Frontal cortex (tissue), 4 donors: Measurements from ENCODE around the gene DOCK1. TPM values are rescaled to one million over a fixed set of nuclear protein-coding genes. Genes with fewer than 3 reads are reported as not detected.

Source experiments
- DNase-seq, 2 donors: peaks; one replicate each; pipeline ENCODE4 v3.0.0; 2012; ENCODE audit warnings: low spot score in 2 of 2
- FAIRE-seq: peaks from 2 replicates; lab custom pipeline; 2012; peaks lifted over from hg19 to GRCh38; lab: Jason Lieb, UNC
- total RNA-seq: library from RNA; depleted of rRNA; stranded (reverse); fragments of >200 nt; gene quantifications from one replicate; pipeline ENCODE4 v1.2.3, GENCODE V29; 2014
- donor health status: control.
- donor health status: control.
- donor health status: control.

The DOCK1 gene
- total RNA-seq, 1 donor from 2014 or later = 14.3 TPM

DNA sequence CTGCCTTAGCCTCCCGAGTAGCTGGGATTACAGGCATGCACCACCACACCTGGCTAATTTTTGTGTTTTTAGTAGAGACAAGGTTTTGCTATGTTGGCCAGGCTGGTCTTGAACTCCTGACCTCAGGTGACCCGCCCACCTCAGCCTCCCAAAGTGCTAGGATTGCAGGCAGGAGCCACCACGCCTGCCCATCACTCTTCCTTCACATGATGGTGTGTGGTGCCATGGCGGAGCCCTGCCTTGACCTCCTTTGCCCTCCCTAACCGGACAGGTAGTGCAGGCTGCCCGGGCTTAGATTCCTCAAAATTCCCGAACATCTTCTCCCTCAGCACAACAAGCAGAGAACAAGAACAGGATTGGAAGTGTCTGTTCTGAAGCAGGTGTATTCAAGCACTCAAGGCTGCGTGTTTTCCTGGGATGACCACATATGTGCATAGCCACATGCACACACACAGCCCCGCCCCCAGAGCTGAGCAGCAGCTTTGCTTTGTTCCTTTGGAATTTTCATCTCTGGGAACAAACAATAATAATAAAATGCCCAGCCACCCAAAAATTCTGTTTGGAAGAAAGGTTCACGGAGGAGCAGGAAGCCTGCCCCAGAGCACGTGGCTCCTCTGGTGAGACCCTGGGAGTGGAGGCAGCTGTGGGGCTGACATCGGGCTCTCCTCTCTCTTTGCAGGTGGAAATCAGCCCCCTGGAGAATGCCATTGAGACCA lies 512.6 kb downstream of the DOCK1 start:
- FAIRE-seq = no peak
- no peak for DNase-seq

DNA sequence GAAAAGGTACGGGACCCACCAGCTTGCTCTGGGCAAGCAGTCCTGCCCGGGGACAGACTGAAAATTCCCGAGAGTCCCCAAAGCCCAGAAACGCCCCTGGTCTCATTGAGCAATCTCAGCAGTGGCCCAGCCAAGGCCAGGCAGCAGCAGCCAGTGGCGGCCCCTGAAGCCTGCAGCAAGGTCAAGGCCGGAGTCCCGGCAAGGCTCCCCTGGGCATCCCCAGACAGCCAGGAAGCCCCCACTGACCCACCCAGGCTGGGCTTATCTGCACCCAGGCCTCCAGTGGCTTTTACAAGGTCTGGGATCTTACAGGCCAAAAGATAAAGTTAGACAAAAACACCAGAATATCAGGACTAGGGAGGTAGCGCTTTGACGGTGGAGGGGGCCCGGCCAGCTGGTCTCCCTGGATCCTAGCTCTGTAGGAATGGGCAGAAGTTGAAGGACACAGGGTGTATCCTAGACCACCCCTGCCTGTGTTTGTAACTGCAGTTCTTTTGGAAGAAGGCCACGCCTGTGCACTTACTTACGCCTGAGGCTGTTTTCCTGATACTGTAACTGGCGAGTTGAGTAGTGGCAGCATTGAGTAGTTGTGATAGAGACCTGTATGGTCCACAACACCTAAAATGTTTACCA lies 513.4 kb downstream of the DOCK1 start:
- FAIRE-seq (no peak), DNase-seq (no peak)

DNA sequence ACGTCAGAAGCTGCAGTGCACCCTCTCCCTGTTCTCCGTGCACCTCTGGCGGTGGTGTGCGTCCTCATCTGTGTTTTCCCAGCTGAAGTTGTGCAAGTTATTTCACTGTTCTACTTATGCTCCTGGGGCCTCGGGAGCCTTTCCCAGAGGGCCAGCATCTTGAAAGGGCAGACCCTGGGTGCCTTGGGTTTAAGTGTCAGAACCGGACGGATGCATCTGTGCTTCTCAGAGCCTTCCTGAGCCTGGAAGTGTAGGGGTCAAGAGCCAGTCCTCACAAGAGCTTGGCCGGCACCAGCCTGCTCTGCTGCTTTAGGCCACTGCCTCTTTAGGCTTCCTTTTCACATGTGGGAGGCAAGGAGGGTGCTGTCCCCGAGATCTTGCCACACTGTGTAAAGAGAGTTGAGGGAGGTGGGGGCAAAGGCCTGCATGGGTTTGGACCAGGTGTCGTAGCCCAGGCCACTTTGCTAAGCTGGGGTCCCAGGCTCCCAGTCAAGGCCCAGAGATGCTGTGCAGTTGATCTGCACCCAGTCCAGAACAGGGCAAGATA lies 515.0 kb downstream of the DOCK1 start:
- DNase-seq (no peak), FAIRE-seq (no peak)

DNA sequence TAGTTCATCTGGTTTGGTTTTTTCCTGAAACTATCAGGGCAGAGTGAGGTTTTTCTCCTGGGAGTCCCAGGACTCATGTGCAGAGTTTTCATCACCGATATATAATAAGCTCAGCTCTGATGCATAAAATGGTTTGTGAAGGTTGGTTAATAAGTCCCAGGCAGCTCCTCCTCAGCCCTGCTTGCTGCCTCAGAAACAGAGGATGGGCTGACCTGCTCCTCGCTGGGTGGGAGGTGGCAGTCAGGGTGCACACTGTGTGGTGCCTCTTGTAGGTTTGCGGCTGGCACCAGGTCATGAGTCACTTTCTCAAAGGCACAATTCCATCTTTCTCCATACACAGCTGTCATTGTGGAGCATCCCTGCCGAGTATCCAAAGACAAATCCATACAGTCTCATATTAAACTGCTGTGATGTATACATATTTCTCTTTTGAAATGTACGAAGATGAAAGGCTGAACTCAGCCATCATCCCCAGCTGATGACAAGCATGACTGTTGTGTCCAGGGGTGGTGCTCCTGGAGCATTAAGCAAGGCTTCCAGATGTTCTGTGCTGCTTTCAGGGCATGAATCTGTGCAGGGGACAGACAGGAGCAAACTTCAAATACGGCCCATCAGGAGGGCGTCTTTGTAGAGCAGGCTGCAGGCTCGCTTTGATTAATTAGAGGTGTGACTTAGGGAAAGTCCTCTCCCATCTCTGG lies 518.1 kb downstream of the DOCK1 start:
- FAIRE-seq = no peak
- DNase-seq = no peak

DNA sequence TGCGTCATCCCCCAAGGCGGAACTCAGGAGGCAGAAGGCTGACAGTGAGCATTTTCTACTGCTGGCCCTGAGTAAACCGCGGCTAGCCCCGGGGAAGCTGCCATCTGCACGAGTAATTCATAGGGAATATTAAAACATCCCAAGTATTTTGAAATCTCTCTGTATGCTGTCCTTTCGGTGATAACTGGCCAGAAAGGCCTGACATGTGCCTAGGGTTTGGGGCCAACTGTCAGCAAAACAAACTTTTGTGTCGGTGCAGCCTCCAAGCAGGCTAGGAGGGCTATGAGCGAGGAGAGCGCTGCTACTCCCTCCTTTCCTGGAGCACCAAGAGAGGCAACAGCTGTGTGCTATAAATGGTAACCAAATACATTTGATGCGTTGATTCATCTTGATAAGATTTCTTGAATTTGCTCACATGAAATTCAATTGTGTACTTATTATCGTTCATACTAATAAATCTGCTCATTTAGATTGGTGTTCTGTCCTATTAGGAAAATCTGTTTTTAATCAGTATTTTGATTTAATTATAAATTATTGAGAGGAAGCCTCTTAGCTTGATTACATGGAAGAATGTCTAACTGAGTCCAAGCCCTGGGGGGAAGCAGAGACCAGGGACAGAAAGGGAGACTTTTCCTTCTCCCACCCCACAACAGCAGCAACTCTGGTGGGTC lies 519.5 kb downstream of the DOCK1 start:
- no peak for FAIRE-seq
- DNase-seq = no peak

DNA sequence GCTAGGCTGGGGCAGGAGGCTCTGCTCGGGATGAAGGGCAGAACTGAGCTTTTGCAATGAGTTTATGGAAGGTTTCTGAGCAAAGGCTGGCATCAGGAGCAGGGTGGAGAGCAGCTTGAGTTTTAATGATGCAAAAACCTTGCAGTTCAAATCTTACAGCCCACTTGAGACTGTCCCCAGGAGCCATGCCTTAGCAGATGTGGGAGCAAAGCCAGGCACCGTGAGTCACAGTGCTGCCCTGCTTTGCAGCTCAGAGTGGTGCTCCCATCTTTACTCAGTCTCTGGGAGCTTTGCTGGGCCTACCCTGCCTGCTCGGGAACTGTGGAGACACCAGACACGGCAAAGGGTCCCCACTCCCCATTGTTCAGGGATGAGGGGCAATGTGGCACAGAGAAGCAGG lies 521.5 kb downstream of the DOCK1 start:
- no peak for FAIRE-seq

DNA sequence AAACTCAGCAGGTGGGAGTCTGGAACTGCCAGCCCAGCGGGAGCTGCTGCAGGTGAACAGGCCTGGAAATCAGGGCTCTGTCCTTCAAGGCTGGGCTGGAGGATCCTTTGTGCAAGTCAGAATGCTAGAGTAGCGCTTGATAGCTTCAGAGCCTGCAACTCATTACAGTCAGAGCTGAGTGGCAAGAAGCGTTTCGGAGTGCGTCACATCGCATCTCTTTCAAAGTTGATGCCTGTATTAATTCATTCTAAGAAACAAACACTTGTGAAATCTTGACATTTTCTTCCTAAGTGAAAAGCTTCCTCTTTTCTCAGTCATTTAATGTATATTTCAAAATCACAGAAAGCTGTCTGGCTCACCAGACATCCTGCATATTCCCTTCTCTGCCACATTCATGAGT lies 522.7 kb downstream of the DOCK1 start:
- no peak for FAIRE-seq
- no peak for DNase-seq

More for the DNA sequence above, 521.5 kb downstream of the DOCK1 start:
- DNase-seq = no peak

DNA sequence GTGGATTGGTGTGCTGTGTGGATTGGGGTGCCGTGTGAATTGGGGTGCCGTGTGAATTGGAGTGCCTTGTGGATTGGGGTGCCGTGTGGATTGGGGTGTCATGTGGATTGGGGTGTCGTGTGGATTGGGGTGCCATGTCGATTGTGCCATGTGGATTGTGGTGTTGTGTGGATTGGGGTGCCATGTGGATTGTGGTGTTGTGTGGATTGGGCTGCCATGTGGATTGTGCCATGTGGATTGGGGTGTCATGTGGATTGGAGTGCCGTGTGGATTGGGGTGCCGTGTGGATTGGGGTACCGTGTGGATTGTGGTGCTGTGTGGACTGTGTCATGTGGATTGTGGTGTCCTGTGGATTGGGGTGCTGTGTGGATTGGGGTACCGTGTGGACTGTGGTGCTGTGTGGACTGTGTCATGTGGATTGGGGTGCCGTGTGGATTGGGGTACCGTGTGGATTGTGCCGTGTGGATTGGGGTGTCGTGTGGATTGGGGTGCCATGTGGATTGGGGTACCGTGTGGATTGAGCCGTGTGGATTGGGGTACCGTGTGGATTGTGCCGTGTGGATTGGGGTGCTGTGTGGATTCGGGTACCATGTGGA lies 523.3 kb downstream of the DOCK1 start:
- DNase-seq (no peak), FAIRE-seq (no peak)

DNA sequence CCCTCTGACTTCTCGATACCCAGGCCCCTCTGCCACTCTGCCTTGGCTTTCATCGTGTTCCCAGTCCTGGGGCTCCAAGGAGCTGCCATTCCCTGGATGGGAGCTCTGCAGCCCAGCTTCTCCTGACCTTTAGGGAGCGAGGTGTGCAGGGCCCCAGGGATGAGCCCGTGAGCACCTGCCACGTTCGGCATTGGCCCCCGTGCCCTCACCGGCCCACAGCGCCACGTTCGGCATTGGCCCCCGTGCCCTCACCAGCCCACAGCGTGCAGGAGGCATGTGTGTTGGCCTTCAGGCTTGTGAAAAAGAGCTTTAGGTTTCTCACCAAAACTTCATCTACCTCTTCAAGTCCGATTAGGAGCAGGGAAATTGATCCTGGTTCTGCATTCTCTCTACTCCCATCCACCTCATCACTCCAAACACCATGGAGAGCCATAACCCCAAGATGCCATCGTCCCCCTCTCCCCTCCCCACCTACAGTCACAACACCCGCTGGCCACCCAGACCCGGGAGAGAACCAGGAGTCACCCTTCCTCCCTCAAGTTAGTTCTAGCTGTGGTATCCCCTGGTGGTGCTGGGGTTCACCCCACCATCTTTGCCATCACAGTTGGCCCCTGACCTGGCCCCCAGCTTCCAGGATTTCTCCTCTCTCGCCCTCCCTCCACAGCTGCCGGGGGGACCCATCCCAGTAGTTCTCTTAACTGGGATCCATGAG lies 524.5 kb downstream of the DOCK1 start:
- DNase-seq (no peak), FAIRE-seq (no peak)

DNA sequence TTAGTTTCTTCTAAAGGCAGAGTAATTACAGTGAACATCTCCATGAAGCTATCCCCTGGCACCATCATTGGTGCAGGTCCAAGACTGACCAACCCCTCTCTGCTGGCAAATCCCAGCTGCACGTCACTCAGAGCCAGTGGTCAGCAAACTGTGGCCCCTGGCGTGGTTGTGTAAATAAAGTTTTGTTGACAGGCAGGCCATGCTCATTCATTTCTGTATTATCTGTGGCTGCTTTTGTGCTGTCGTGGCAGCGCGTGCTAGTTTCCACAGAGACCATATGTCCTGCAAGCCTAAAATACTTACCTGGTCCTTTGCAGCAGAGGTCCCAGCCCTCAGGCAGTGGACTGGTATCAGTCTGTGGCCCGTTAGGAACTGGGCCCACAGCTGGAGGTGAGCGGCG lies 526.3 kb downstream of the DOCK1 start:
- FAIRE-seq = no peak
- DNase-seq = no peak

DNA sequence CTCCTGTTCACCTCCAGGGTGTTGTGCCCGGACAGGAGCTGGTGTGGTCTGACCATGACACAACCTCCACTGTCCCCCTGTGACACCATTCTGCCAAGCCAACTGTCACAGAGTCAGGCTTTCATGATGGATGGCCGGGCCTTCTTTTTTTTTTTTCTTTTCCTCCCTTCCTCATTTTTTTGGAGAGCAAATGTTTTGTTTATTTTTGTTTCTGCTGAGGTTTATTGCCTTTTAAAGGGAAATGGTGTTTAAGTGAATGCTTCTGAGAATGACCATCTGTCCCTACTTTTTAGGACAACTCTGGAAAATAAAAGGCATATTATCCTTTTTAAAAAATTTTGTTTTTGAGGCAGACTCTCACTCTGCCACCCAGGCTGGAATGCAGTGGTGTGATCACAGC lies 528.8 kb downstream of the DOCK1 start:
- FAIRE-seq = no peak
- DNase-seq = no peak

DNA sequence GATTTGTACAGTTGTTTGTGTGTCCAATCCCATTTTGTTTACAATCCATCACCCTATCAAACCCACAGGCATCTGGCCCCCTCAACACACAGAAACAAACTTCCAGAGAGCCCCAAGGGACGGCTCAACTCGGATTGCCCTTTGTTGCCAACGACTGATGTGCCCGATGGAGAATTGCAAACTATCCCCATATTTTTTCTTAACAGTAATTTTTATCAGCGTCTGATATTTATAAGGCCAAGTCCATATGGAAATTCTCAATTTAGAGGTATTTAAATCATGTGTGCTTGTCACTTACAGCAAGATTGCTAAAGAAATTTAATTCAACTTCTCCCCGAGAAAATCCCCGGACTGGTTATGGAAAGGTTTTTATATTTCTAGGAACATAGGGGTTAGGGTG lies 530.0 kb downstream of the DOCK1 start:
- DNase-seq (no peak), FAIRE-seq (no peak)

DNA sequence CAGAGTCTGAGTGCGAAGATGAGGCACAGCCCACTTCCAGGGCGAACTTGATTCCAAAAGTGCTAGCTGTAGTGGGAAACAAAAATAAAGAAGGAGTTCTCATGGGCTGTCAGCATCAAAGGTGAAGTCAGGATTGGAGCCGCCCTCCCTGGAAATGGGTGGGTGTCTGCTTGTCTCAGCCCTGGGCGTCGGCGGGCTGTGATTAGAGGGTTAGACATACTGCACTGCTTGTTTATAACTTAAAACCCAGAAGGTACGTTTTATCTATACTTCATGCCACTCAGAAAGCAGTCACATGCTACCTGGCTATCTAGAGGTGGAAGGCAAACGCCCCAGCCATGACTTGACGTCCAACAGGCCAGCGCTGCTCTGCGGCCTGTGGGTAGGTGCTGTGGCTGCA lies 535.1 kb downstream of the DOCK1 start:
- DNase-seq (no peak), FAIRE-seq (no peak)

DNA sequence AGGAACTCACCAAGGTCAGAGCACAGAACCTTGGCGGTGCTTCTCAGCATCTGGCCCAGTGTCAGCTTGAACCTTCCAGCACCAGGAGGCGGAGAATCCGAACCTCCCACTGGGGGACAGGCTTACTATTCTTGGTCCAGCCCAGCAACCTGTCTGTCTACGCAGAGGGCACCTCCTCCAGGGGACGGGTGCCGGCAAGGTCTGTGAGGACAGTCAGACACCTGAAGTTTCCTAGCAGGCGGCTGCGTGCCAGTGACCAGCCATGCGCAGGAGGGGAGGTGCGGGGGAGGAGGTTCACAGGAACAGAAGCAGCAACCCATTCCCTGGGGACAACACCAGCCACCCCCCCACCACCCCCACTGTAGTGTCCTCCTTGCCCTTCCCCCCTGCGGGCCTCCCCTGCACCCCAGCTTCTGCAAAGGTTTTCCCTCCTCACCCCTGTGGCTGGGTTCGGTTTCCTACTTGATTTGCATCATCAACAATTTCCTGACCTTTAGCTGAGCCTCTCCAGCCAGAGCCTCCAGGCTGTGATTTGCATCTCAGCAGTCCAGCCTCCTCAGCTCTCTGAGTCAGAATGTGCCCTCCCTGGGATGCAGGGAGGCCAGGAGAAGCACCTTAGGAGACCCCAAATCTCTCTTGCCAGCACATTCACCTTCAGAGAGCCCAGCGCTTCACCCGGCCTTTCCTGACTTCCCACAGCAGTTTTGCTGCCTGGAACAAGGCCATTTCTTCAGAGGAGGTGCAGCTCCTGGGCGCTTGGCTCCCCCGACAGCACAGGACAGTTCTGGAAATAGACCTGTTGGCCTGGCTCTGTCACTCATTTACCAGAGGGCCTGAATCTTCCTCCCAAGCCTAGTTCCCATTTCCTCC lies 536.4 kb downstream of the DOCK1 start:
- no peak for FAIRE-seq
- DNase-seq = no peak

DNA sequence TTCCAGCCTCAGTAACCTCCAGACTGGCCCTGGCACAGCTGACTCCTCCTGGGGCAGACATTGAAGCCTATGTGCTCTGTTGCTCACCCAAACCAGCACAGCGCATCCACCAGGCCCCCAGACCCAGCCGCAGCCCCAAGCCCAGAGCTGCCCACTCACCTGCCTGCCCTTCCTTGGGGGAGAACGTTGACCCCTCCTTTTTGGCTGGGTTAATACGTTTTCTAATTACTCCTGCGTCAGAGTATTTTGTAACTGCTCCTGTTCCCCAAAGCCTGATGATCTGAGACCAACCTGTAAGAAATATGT lies 536.9 kb downstream of the DOCK1 start:
- FAIRE-seq (no peak), DNase-seq (no peak)

DNA sequence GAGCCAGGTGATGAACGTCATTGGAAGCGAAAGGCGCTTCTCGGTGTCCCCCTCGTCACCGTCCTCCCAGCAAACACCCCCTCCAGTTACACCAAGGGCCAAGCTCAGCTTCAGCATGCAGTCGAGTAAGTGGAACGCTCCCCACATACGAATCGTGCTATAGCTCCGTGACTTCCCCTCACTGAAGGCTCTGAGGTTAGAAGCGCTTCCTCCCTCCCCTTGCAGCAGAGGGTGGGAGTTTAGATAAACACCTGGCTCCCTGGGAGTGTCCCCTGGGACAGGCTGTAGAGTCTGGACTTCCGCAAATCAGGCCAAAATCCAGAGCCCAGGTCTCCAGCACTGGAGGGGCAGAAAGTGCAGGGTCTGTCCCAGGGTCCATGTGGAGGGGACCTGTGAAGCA lies 538.9 kb downstream of the DOCK1 start:
- FAIRE-seq = no peak
- no peak for DNase-seq

DNA sequence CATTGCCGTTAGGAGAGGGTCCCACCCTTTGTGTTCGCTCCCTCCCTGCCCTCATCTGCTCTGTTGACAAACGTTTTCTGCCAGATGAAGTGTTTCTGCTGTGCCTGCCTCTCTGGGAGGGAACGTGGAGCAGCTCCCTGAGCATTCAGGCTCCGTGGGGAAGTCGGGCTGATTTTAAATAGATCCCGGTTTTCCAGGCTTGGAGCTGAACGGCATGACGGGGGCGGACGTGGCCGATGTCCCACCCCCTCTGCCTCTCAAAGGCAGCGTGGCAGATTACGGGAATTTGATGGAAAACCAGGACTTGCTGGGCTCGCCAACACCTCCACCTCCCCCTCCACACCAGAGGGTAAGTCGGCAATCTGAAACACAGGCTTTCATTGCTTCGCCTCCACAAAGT lies 542.0 kb downstream of the DOCK1 start:
- no peak for FAIRE-seq

DNA sequence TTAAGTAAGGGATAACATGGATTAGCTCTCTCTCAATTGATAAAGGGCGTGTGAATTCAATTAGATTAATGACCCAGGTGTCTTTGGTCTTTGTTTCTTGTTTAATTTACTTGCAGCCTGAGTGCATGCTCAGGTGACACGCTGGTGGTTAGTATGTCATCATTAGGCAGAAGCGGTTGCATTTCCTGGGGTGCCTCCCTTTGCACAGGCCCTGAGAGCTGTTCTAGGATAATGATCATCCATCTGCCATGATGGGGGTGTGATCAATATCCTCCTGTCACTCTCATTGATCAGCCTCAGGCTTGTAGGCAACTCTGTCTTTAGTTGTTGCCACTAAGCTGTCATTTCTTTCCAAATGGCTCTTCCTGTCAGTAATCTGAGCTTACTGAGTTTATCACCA lies 544.3 kb downstream of the DOCK1 start:
- DNase-seq = no peak

More for the DNA sequence above, 542.0 kb downstream of the DOCK1 start:
- DNase-seq = no peak

DNA sequence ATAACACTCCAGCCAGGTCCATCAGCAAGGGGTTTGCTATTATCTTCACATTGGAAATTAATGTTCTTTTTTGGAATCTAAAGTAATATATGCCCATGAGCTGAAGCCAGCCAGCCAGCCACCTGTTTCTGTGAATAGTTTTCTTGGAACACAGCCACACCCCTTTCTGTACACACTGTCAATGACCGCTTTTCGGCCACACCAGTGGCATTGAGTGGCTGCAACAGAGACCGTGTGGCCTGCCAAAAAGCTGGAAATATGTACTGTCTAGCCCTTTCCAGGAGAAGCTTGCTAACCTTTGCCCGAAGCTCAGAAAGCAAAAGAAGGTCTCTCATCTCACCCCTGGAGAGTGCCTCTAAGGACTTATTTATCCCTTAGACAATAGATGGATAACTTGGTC lies 545.4 kb downstream of the DOCK1 start:
- FAIRE-seq (no peak), DNase-seq (no peak)

More for the DNA sequence above, 544.3 kb downstream of the DOCK1 start:
- no peak for FAIRE-seq
